ENCODE measurements around the gene TMEM238.
A peak's percentile ranks its signal among the peaks of the same experiment; 100 is the strongest.

Gene TMEM238

DNA sequence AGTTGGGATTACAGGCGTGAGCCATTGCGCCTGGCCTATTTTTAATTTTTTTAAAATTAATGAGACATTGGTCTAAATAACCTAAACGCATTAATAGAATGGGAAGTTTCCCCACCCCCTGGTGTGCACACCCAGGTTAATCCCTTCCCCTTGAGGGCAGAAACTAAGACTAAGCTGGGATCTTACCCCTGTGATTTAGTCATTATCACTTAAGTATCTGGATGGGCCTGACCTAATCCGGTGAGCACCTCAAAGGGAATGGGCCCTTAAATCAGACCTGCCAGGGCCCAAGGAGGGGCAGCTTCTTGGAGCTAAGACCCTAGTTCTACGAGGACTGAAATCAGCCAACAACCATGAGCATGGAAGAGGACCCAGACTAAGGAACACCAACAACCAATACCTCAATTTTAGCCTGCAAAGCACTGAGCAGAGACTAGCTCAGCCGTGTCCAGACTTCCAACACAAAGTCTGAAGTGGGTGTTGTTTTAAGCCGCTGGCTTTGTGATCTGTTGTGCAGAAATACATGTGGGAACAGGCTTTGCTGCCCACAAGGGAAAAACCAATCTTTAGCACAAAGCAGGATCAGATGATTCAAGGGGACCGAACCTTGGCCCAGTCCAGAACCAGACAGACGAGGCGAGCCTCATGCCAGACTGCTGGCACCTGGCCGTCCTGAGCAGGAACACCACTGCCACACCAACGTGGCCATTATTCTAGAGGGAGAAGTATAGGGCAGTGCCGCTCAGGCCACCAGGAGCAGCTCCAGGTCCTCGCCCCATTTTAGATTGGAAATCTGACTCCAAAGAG lies 16.4 kb upstream of the TMEM238 start:
- DNase-seq = no peak

DNA sequence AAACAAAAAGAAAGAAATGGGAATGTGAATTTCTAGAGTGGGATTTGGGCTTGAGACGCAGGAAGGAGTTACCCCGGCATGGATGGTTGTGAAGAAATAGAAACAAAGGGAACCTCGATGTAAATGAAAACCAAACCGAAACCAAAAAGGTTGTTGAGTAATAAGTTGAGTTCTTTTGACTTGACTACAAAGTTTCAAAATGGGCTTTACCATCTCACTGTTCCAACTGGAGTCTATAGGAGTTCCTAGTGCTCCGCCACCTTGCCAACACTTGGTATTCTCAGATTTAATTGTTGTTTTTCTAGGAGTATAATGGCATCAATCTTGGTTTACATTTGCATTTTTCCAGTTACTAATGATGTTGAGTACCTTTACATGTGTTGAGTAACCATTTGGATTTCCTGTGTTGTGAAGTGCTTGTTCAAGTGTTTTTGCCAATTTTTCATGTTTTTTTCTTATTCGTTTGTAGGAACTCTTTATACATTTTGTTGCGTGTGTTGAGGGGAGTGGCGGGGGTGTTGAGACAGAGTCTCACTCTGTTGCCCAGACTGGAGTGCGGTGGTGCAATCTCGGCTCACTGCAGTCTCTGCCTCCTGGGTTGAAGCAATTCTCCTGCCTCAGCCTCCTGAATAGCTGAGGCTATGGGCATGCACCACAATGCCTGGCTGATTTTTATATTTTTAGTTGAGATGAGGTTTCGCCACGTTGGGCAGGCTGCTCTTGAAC lies 14.3 kb upstream of the TMEM238 start:
- peak in 1 of 2 experiments; percentile 43 for DNase-seq

DNA sequence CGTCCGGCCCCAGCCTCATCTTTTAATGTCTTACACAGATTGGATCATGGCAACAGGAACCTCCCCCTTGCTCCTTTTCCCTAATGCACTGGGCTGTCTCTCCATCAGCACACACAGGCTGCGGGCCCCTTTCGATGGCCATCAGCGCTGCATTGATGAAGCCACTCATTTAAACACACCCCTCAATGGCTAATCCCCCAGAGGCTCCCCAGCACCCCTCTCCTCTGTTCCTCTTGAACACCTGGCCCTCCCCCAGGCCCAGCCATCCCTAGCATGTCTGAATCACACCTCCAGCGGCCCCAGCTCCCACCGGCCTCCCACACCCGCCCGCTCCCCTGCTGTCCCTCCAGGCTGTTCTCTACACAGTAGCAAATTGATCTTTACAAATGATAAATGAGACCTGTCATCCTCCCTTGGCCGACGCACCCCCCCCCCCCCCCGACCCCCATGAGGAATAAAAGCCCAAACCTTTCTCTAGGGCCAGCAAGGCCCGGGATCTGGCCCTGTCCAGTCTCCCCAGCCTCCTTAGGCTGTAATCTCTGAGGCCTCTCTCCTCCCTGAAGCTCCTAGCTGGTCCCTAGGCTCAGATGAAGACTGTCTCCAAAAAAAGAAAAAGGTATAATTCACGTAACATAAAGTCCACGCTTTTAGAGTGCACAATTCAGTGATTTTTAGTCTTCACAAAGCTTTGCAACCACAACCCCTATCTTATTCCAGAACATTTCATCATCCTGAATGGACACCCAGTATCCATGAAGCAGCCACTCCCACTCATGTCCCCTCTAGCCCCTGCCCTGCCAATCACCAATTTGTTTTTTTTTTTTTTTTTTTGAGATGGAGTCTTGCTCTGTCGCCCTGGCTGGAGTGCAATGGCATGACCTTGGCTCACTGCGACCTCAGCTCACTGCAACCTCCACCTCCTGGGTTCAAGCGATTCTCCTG lies 9.0 kb upstream of the TMEM238 start:
- no peak for DNase-seq

DNA sequence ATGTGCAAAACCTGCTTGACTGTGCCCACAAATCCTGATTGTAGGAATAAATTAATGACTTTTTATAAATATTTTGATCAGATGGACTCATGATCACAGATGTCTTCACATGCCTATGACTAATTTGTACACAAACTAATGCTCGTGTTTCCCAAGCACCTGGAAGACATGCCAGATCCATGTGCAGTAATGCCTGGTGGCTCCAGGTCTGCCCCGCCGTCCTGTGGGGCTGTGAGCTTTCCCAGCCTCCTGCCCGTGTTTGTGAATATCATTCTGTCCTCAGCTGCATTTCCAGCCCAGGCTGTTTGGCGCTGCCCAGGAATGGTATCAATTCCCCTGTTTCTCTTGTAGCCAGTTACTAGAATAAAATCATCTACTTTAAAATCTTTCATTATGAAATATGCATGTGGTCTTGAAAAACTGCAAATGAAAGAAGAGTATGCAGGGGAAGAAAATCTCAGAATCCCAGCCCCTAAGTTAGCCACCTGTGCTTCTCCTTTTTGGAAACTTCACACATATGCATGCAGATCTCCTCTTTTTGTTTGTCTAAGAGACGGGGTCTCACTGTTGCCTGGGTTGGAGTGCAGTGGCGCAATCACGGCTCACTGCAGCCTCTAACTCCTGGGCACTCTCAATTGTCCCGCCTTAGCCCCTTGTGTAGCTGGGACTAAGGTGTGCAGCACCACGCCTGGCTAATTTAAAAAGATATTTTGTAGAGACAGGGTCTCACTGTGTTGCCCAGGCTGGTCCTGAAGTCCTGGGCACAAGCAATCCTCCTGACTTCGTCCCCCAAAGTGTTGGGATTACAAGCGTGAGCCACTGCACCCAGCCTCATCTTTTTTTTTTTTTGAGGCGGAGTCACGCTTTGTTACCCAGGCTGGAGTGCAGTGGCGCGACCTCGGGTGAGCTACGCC lies 7.9 kb upstream of the TMEM238 start:
- DNase-seq = no peak

DNA sequence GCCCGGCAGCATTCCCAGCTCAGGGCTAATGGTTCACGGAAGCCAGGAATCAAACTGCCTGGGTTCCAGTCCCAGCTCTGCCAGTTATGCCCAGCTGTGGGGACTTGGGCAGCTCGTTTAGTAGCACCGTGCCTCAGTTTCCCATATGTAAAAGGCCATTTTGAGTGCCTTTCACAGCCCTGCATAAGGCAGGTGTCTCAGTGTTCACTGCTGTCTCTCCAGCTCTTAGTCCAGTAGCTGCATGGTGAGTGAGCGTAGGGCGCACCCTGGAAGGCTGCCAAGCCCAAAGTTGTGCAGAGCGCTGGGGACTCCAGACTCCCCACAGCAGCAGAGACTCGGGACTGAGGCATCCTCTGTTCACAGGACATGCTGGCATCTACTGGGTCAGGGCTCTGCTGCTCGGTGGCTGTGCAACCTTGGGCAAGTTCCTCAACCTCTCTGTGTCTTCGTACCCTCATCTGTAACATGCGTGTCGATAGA lies 7.1 kb upstream of the TMEM238 start:
- no peak for DNase-seq

DNA sequence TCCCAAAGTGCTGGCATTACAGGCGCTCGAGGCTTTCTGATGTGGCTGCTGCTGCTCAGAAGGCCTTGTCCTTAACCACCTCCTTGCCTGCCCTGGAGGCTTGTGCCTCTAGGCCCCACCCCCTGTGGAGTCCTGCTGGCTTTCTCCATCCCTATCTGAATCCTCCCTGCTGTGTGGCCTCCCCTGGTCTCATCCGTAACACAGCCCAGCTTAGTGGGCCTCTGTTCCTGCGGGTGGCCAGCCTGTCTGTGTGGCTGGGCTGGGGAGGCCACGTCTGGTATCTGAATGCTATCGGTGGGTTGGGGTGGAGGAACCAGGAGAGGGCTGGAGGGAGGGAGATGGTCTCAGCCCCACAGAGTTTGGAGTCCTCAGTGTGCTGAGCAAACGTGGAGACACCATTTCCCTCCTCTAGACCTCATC lies 6.4 kb upstream of the TMEM238 start:
- no peak for DNase-seq

DNA sequence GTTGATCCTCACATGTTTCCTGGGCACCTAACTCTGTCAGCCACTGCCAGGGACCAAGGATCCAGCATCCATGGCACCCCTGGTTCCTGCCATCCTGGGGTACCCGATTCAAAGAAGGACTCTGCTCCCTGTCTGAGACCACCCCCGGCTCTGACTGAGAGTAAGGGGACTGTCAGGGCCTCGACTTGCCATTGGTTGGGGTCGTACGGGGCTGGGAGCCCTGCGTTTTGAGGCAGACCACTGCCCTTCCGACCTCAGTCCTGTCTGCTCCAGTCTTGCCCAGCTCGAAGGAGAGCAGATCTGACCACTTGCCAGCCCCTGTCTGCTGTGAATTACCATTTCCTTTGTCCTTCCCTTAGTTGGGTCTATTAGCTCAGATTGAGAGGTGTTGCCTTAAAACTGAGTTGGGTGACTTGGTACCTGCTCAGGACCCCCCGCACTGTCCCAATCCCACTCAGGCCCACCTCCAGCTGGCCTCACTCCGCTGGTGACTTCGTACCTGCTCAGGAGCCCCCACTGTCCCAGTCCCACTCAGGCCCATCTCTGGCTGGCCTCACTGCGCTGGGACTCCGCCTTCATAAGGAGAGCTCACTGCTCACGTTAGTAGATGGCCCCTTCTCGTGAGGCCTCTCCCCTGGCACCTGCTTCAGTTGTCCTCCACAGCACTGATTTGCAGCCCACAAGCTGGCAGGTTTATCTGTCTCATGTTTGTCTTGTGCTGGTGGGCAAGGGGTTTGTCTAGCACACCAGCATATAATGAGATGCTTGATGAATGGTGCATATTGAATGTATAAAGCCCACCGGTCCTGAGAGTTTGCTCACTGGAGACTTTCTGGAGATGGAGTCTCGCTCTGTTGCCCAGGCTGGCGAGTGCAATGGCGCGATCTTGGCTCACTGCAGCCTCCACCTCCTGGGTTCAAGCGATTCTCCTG lies 5.6 kb upstream of the TMEM238 start:
- no peak for DNase-seq

DNA sequence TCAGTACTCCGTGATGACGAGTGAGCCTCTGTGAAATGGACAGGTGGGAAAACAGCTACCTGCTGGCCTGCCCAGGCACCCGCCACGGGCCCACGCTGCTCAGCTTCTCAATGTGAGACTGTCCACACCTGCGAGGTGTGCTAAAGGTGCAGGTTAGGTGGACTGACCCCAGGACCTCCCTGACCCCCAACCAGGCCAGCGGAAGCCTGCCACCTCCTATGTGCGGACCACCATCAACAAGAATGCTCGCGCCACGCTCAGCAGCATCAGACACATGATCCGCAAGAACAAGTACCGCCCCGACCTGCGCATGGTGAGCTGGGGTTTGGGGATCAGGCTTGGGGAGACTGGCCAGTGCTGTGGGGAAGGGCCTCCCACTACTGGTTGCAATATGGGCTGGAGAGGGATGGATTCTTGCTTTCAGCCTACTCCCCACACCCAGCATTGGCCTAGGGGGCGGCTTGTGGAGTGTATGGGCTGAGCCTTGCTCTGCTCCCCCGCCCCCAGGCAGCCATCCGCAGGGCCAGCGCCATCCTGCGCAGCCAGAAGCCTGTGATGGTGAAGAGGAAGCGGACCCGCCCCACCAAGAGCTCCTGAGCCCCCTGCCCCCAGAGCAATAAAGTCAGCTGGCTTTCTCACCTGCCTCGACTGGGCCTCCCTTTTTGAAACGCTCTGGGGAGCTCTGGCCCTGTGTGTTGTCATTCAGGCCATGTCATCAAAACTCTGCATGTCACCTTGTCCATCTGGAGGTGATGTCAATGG lies 3.8 kb upstream of the TMEM238 start:
- no peak for DNase-seq

DNA sequence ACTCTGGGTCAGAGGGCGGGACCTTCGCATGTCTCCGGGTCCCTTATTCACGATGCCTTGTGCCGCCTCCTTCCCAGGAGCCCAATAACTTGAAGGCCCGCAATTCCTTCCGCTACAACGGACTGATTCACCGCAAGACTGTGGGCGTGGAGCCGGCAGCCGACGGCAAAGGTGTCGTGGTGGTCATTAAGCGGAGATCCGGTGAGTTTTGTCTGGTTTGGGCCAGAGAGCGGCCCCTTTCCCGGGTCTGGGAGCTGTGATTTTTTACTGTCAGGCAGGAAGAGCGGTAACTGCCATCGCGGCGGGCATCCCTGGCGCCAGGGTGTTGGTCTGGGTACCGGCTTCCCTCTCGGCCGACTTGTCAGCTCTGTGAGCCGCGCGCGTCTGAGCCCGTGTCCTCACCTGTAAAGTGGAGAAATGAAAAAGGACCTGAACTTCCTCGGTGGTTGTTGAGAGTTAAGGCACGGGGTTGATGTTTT lies 2.4 kb upstream of the TMEM238 start:
- DNase-seq = no peak

DNA sequence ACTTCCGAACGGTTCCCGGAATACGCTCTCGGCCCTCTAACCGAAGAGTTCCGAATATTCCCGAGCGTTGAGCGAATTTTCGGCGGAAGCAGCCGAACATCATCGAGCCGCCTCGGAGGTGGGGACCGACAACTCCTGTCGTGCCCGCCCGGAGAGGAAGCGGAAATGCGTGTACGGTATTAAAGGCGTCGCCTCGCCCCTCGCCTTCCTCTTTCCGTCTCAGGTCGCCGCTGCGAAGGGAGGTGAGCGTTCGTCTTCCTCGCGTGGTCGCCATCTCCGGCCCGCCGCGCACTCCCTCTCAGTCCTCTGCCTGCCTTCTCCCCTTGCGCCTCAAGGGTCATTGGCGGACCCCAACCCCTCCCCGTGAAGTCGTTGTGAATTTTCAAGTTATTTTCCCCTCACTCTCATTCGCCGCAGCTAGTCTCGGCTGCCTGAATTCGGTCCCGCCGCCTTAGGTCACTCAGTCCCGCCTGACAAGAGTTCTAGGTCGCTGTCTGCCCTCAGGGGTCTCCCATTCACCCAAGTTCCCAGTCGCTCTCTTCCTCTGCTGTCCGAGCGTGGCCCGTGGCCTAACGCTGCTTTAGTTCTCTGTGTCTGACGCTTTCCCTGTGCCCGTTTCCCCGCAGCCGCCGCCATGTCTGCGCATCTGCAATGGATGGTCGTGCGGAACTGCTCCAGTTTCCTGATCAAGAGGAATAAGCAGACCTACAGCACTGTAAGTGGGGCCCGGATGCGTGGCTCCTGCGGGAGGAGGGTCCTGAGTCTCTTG lies 1.8 kb upstream of the TMEM238 start, which contains the start of gene RPL28:
Gene RPL28, plus strand, starts transcription at position 209 of the 769 bp plus-strand sequence. Its CDS starts 426 bp downstream, at position 635.
- DNase-seq = peak; percentile 95 to 96

DNA sequence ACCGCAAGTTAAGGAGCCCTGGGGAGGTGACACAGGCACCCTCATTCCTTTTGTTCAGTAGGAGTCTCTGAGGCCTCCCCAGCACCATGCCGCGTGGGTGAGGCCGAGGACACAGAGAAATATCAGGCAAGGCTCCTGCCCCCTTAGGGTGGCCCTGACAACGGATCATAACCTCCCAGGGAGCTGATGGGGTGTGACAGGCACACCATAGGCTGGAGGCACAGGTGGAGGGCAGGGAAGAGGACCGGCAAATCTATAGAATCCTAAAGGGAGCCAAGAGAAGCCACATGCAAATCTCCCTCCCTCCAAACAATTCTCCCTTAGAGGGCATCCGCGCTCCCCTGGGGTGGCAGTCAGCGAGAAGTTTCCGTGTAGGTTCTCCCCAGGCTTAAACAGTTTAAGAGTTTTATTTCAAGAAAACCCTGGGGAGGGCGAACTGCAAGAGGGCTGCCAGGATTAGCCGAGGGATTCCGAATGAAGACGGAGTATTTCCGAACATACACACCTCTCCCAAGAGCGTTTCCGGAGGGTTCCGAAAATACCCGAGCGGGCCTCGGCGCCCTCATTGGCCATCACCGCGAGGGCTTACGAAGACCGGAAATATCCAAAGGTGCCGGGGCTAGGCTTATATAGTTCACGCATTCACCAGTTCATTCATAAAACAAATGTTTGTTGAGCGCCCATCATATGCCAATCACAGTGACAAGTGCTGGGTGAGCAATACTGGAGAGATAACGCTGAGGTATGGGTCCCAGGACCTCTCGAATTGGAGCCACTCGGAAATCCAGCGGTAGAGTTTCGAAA lies 1.0 kb upstream of the TMEM238 start:
- peak; percentile 90 to 92 for DNase-seq

DNA sequence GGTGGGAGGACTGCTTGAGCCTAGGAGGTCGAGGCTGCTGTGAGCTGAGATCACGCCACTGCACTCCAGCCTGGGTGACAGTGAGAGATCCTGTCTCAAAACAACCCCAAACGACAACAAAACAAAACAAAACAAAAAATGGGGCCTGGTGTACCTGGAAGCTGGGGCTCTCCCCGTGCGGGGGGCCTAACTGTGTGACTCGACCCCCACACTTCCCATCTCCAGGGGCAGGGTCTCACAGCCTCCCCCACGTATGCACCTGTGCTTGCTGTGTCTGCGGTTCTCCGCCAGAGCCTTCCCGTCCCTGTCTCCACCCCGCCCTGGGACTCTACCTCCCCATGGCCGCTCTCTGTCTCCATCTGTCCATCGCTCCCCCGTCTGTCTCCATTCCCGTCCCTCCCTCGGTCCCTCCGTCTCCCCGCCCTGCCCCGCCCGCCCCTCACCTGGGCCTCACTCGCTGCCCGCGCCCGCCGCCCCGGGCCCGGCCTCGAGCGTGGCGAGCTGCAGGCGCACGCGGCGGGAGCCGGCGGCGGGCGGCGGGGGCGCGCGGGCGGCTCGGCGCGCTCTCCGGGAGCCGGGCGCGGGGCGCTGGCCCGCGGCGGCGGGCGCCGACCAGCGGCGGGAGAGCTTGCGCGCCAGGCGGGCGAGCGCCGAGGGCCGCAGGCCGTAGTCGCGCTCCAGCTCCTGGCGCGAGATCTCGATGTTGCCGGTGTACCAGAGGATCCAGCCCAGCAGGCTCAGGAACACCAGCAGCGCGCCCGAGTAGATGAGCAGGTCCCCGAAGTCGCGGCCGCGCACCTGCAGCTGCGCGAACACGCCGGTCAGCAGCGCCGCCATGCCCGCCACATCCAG lies 587 bp downstream of the TMEM238 start:
- peak; percentile 39 to 52 for DNase-seq

DNA sequence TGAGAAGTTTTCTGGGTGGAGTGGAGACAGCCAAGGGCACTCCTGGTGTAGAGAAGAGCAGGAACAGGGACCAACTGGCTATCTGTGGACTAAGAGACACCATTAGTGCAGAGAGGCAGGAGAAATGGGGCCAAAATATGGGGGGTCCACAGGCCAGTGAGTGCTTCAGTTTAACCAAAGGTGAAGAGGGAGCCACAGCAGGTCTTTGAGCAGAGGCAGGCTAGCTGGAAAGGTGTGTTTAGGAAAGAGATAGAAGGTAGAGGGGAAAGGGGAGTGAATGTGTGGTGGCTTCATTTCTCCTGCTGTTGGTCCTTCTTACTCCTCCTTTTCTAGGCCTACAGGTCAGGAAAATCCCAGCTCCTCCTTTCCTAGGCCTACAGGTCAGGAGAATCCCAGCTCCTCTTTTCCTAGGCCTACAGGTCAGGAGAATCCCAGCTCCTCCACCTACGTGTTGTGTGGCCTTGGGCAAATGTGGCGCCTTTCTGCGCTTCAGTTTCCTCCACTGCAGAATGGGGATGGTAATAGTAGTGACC lies 1.5 kb downstream of the TMEM238 start:
- no peak for DNase-seq

DNA sequence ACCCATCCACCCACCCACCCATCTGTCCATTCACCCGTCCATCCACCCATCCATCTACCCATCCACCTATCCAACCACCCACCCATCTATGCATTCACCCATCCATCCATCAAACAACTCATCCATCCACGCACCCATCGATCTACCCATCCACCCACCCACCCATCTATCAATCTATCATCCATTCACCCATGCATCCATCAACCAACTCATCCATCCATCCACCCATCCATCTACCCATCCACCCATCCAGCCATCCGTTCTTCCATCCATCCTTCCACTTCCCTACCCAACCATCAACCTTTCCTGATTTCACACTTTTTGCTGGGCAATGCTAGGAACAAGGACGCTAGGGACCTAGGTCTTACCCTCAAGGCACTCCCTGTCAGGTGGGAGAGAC lies 2.1 kb downstream of the TMEM238 start:
- DNase-seq = no peak

DNA sequence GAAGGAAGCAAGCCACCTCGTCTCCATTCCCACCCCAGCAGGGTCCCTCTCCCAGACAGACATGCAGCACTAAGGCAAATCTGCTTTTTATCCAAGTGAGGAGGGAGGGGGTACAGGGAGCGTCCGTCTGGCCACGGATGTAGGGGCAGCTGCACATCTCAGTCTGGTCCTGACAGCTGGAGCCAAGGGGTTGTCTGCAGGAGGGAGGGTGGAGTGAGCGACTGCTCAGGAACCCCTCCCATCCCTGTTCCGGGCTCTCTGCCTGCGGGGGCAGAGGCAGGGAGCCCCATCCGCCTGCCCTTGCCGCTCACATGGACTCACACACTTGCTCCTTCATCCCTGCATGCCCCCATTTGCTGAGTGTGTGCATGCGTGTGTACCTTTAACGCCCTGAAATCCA lies 4.9 kb downstream of the TMEM238 start:
- no peak for DNase-seq

DNA sequence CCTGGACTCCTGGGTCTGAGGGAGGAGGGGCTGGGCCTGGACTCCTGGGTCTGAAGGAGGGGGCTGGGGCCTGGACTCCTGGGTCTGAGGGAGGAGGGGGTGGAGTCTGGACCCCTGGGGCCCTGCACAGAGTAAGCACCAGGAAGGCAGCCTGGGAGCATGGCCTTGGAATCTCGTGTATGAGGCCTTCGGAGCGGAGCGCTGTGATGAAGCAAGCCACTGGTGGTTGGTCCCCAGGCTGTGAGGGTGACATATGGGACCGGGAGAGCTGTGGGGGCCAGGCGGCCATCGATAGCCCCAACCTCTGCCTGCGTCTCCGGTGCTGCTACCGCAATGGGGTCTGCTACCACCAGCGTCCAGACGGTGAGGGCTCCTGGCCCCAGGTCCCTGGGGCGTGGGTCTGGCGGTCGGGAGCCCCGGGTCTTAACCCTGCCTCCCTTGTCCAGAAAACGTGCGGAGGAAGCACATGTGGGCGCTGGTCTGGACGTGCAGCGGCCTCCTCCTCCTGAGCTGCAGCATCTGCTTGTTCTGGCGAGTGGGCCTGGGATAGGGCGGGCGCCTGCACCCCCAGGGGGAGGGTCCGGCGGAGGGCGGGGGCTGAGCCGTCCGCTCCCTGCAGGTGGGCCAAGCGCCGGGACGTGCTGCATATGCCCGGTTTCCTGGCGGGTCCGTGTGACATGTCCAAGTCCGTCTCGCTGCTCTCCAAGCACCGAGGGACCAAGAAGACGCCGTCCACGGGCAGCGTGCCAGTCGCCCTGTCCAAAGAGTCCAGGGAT lies 6.5 kb downstream of the TMEM238 start:
- no peak for DNase-seq
